HEK293 (cell line): ENCODE data around the gene DPF3.

ENCODE experiments used
- CTCF ChIP-seq: fragments of 450-650 bp; formaldehyde crosslinking; IDR thresholded peaks from 2 replicates; pipeline ENCODE4 v1.5.1; 2016; ENCODE audit warnings: missing biosample characterization, missing genetic modification characterization
- ZBTB1 ChIP-seq: fragments of 450-650 bp; formaldehyde crosslinking; IDR thresholded peaks from 2 replicates; pipeline ENCODE4 v1.5.1; 2016; ENCODE audit warnings: missing biosample characterization, missing genetic modification characterization
- ZBTB7A ChIP-seq: fragments of 450-650 bp; formaldehyde crosslinking; IDR thresholded peaks from 2 replicates; pipeline ENCODE4 v1.5.1; 2016; ENCODE audit warnings: low read depth, missing biosample characterization, missing genetic modification characterization
- ZNF776 ChIP-seq: fragments of 450-650 bp; formaldehyde crosslinking; IDR thresholded peaks from 2 replicates; pipeline ENCODE4 v1.5.0; 2017; ENCODE audit warnings: missing biosample characterization, missing genetic modification characterization, borderline replicate concordance
- ZSCAN5A ChIP-seq: fragments of 450-650 bp; formaldehyde crosslinking; IDR thresholded peaks from 2 replicates; pipeline ENCODE4 v1.5.1; 2016; ENCODE audit warnings: missing biosample characterization, missing genetic modification characterization

GRCh38 chr14:72651081-72651480, 242.8 kb downstream of the DPF3 start:
- no peak for TF ChIP-seq CTCF (tag by site-specific recombination)
- no peak for TF ChIP-seq ZBTB1
- no peak for TF ChIP-seq ZSCAN5A (tag by site-specific recombination)
- no peak for TF ChIP-seq ZNF776
- TF ChIP-seq ZBTB7A (tag by site-specific recombination), result no peak
